Measurements from ENCODE around the gene ZNF593.

Gene ZNF593

DNA sequence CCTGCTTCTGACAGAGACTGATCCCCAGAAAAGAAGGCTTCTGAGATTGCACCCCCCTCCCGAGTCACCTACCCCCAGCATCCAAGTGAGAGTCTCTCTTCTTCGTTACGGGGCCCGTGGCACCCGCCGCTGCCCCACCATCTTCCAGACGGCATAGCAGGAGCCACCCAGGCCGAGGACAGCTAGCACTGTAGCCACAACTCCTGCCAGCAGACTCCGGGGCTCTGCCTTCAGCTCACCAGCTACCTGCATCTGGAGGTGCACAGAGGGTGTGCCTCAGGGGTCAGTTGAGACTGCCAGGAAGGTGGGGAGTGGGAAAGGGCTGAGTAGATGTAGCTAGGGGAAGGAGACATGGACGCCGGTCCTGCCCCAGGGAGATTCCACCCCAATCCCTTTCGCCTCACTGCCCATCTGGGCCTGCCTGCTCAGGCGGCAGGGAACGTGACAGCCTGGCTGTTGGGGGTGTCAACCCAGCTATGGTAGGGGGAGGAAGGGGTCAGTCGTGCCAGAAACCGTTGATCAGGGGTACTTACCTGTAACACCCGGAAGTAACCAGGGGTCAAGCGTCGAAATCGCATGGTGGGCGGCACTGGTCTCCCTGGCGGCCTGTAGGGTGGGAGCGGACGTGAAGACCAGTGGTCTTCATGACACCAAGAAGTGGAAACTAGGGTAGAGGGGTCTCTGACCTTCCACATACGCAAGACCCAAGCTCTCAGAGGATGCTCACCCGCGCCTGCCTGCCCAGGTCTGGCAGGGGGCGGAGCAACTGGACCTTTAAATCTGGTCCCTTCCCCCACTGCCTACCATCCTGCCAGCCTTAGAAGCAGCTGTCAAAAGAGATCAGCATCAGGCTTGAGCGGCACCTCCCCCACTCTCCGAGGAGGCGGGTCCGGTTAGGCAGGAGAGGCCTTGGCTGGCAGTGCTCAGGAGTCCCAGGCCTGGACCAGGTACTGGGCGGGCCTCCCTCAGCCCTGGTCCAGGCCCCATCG is 1.7 kb downstream of the ZNF593 start, which contains the start of gene ZNF593OS:
ZNF593OS (minus strand) TSS at position 749 of the 989 bp plus-strand sequence; CDS start at position 578, 171 bp downstream.
- DNase-seq: peak; percentile 87

DNA sequence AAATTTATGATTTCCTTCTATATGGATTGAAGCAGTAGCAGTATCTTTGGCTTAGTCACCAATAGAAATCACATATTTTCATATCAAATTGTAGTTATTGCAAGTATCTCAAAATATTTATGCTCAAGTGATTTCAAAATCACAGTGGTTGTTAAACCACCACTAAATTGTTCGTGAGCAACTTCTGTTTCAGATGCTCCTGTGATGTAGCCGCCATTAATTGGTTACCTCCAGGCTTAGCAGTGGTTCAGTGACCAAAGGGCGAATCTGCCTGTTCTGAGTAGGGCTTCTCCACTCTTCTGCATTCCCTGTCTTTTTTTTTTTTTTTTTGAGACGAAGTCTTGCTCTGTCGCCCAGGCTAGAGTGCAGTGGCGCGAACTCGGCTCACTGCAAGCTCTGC is 5.6 kb downstream of the ZNF593 start:
- DNase-seq: no peak

DNA sequence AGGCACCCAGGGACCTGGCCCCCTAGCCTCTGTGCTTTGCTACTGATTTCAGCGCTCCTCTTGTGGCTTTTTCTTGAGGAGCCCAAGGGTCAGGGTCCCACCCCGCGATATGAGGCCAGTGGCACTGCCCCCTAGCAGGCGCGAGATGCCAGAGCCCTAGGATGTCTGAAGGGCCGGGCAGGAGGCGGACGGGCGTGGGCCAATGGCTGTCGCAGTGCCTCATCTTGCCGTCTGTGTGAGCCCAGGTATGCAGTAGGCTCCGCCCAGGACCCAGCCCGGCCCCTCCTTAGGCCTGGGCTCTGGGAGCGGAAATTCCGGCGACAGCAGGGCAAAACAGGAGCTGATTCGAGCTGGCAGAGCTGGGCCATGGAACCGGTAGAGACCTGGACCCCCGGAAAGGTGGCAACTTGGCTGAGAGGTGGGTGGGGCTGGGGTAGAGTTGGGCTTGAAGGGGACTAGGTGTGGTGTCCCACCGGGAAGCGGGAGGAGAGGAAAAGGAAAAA is 7.5 kb downstream of the ZNF593 start, which contains the start of gene CNKSR1:
CNKSR1 (plus strand) TSS at position 310 of the 503 bp plus-strand sequence; CDS start at position 367, 57 bp downstream.
- DNase-seq: no peak

DNA sequence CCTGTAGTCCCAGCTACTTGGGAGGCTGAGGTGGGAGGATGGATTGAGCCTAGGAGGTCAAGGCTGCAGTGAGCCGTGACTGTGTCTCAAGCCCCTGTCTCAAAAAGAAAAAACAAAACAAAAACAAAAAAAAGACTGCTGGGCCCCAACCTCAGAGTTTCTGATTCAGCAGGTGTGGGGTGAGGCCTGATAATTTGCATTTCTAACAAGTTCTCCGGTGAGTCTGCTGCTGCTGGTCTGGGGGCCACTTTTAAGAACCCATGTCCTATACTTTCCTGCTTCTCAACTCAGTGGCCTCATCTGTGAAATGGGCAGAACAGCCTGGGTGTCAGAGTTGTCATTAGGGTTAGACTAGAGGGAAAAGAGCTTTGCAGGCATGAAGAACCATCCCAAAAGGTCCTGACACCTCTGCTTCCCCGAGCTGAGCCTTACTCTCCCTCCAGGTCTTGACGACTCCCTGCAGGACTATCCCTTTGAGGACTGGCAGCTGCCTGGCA is 10.3 kb downstream of the ZNF593 start:
- no peak for DNase-seq

DNA sequence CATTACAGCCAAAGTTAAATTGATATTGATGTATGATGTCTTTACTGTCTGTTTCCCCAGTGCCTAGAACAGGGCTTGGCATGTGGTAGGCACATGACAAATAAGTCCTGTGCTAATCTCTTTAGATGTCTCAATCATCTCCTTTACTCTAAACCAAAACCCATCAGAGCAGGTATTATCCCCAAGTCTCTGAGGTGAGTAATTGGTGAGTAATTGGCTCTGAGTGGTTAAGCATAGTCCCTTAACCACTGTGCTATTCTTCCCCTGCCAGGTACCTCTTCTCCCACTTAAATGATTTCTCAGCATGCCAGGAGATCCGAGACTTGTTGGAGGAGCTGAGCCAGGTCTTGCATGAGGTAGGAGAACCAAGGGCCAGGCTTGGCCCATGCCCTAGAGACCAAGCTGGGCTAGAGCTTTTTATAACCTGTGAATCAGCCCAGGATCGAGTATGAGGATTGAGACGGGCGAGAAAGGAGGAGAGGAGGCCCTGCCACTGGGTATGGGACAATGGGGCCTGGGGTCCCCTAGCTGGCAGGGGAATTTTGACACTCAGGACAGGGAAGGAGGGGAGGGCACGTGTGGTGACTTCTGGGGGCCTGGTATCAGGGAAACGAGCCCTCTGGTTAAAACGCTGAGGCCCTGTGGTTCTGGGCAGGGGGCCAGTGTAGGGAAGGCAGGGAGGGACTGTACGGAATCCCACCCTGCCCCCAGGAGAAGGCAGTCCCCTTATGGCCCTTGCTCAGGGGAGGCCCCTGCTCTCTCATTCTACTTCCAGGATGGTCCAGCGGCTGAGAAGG is 12.1 kb downstream of the ZNF593 start:
- DNase-seq: peak; percentile 93

DNA sequence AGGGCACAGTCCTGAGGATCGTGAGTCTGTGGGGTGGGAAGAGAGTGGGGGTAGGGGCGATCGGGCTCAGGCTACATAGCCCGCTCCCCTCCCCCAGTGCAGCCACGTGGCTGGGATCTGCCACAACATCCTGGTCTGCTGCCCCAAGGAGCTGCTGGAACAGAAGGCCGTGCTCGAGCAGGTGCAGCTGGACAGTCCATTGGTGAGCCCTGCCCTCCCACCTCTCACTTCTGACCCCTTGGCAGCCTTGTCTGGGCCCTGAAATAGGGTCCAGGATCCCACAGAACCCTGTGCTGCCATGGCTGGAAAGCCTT is 12.6 kb downstream of the ZNF593 start:
- no peak for DNase-seq

DNA sequence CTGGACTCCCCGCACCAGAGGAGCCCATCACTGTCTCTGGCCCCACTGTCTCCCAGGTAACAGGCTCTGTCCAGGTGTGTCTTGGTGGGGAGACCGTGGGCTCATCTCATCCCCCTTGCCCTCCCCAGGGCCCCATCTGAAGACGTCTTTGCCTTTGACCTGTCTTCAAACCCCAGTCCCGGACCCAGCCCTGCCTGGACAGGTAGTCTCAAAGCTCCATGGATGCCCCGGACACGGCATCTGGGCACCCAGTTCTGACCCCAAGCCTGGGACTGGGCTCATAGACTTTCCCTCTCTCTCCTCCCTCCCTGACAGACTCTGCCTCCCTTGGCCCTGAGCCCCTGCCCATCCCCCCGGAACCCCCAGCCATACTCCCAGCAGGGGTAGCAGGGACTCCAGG is 14.4 kb downstream of the ZNF593 start:
- no peak for DNase-seq

DNA sequence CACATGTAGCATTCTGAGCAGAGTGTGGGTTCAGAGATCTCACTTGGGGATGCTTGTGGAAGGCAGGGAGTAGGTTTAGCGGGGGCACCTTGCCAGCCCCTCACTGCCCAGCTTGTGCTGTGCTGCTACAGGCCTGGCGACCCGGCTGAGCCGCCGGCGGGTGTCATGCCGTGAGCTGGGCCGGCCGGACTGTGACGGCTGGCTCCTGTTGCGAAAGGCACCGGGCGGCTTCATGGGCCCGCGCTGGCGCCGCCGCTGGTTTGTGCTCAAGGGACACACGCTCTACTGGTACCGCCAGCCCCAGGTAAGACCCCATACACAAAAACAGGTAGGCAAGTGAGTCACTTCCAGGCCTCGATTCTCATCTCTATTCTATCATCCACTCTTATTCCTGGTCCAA is 15.2 kb downstream of the ZNF593 start:
- no peak for DNase-seq

DNA sequence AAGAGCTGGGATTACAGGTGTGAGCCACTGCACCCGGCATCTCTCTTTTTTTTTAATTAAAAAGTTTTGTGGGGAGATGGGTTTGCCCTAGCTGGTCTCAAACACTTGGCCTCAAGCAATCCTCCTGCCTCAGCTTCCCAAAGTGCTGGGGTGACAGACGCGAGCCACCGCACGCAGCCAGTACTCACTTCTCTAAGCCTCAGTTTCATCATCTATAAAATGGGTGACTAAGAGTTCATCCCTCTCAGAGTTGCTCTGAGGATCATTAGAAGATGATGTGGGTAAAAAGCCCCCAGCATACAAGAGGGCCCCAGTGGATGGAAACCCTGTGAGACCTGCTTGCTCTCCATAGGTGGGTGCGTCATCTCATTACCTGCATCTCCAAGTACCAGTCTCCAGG is 18.2 kb downstream of the ZNF593 start:
- no peak for DNase-seq

DNA sequence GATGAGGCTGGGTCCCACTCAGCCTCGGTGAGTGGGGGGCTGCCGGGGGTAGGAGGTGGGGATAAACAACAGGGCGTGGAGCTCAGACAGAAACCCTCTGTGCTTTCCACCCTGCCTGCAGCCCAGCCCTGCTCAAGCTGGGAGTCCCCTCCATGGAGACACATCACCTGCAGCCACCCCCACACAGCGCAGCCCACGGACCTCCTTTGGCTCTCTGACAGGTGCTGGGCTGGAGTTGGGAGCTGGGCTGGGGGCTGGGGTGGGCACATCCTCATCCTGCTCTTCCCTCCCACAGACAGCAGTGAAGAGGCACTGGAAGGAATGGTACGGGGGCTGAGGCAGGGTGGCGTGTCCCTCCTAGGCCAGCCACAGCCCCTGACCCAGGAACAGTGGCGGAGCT is 18.8 kb downstream of the ZNF593 start:
- no peak for DNase-seq

DNA sequence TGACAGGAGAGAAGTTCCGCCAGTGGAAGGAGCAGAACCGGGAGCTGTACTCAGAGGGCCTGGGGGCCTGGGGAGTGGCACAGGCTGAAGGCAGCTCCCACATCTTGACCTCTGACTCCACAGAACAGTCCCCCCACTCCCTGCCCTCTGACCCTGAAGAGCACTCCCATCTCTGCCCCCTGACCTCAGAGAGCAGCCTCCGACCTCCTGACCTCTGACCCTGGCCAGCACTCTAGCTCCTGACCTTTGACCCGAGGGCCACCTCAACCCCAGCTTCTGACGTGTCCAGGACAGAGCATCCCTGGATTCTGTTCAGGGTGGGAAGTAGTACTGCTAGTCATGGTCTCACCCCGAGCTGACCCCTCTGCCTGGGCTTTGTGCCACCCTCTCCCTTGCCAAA is 19.6 kb downstream of the ZNF593 start:
- DNase-seq: no peak

DNA sequence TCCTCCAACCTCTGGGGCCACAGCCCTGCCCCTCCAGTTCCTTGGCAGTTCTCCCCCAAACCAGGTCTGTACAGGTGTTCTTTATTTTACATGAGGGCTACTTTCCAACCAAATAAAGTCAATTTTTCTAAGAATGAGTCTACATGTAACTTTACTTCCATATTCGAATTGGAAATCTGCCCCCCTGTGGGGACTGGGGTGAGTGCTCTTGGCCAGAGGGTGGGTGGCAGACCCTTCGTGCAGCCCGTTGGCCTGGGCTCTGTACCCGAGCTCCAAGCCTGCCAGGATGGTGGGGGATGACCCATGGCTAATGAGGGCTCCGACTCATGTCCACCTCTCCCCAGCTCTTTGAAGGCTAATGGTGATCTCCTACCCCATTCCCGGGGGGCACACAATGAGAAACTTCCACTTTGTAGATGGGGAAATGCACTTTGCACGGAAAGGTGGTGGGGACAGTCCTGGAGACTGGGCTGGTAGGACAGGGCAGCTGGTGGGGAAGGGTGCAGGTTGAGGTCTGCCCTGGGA is 20.1 kb downstream of the ZNF593 start:
- DNase-seq: no peak

DNA sequence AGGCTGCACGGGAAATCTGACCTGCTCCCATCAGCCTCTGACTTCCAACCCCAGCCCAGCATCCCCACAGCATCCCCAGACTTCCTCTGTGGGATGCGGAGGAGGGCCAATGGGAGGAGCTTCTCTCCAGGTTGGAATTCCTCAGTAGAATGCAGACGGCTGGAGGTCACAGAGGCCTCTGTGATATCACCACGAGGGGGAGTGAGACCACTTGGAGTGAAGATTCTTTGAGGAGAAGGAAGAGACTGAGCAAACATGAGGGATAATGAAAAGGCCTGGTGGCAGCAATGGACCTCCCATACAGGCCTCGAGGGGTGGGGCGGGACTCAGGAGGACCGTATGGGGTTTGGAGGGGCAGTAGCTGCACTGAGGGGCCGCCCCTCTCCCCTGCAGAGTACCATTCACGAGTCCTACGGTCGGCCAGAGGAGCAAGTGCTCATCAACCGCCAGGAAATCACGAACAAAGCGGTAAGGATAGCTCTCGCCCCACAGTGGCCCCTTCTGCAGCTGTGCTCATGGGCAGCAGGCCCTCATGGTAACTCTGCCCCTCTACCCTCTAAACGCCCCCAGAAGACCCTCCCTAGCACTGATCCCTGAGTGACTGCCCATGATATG is 20.8 kb downstream of the ZNF593 start, which contains the start of gene CATSPER4:
CATSPER4 (plus strand) TSS at position 230 of the 615 bp plus-strand sequence; CDS start at position 256, 26 bp downstream.
- peak; percentile 80 for DNase-seq

DNA sequence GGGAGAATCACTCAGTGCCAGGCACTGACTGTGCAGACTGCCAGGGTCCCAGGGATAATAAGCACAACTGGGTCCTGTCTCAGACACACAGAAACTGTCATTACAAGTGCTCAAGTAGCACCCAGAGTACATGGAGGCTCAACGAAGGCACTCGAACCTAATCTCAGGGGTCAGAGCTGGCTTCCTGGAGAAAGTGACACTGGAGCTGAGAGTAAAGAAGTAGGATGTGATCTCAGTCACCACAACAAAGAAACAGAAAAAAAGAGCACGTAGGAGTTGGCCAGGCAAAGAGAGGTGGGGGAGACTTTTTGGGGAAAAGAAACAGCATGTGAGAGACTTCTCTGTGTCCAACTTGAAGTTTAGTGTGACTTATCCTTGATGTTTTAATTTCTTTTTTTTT is 22.0 kb downstream of the ZNF593 start:
- DNase-seq: no peak

DNA sequence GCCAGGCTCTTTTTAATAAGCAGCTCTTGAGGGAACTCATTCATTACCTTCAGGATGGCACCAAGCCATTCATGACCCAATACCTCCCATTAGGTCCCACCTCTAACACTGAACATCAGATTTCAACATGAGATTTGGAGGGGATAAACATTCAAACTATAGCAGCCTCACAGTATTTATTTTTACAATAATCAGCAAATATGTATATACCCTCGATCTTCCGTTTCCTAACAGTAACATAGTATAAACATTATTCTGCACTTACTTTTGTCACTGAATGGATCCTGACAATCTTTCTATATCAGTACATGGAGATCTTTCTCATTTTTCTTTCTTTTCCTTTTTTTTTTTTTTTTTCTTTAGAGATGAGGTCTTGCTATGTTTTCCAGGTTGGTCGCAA is 26.1 kb downstream of the ZNF593 start:
- DNase-seq: no peak

DNA sequence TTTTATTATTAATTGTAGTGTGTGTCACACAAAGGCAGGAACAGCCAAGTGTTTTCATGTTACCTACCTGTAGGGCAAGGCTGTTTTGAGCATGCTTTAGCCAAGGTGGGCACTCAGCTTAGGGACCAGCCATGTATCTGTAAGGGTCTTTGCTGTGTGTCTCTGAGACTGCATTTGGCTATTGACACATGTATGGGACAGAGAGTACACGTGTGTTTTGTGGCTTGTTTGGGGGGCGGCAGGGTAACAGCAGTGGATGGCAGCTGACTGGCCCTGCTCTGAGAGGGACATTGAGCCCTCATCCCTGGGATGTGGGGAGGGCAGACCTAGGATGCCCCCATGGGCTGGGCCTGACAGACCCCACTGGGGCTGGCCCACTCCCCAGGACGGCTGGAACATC is 27.6 kb downstream of the ZNF593 start:
- DNase-seq: no peak

DNA sequence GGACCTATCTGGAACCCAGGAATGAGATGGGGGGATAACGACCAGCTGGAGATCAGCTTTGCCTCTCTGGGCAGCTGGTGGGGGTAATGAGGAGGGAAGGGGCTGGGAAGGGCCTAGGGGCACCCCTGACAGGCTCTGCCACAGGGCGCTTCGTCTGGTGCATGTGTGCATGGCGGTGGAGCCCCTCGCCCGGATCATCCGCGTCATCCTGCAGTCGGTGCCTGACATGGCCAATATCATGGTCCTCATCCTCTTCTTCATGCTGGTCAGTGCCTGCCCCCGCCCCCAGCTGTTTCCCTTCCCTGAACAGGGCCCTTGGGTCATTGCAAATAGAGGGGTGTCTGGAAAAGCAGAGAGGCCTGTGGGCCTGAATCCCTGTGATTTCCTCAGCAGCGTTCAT is 28.1 kb downstream of the ZNF593 start:
- no peak for DNase-seq

DNA sequence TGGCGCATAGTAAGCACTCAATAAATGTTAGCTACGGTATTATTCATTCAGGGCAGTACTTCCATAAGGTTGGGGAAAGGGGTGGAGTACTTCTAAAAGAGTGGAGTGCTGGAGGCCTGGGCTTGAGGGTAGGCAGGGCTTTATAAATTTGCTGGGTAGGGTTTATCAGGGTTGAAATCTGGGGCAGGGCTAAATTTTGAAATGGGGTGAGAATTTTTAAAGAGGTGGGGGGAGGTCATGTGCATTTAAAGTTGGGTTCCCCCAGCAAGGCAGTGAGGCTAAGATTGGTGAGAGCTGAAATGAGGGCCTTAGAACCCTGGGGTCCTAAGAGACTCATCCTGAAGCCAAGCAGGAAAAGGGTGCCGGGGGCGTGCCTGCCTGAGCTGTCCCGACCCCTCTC is 30.7 kb downstream of the ZNF593 start:
- DNase-seq: no peak

DNA sequence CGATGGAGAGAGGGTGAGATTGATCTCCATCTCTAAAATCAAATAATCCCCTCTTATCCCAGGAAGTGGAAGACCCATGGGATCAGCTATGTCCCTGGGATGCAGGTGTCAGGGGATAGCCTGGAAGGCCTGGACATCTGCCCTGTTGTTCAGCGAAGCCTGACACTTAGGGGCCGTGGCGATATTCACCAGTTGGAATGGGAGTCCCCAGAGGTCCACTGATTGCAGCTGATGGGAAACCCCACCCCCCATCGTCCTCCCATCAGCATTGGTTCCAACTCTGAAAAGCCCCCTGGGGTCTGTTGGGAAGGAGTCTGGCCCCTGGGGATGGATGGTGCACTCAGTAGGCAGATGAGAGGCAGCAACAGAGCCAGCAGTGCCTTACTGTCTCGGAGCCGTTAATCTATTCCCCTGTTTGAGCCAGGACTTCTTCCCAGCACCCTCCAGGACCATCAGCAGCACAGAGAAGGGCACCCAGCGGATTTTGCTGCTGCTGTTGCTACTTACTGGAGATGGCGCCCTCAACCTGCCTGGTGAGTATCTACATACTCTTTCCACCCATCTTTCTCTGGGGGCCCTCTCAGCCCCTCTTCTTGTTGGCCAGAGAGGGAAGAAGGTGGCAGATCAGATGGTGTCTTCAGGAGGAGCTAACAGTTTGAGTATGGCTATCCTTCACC is 34.1 kb downstream of the ZNF593 start:
- peak; percentile 57 for DNase-seq

DNA sequence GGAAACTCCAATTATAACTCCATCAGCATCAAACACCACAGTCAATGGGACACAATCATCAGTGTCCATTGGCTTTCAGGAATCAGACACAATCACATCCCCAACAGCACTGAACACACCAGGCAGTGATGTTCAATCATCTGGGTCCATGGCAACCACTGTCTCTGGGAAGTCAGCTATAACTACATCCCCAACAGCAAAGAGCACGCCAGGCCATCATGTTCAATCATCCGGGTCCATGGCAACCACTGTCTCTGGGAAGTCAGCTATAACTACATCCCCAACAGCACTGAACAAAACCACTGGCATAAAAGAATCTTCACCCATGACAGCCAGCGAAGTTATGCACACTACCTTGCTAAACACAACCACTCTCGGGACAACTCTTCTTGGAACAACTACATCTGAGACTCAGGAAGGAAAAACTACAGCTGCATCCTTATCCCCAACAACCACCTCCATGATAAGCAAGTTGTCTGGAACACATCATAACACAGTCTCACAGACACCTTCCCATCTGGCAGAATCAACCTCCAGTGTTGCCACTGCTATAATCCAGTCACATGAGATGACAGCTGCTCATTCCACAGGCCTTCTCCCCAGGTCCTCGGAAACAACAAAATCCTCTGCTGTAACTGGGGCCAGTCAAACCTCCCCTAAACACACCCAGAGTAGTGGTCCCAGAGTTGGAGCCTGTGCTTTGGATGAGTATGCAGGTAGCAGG is 40.6 kb downstream of the ZNF593 start:
- DNase-seq: peak; percentile 75

DNA sequence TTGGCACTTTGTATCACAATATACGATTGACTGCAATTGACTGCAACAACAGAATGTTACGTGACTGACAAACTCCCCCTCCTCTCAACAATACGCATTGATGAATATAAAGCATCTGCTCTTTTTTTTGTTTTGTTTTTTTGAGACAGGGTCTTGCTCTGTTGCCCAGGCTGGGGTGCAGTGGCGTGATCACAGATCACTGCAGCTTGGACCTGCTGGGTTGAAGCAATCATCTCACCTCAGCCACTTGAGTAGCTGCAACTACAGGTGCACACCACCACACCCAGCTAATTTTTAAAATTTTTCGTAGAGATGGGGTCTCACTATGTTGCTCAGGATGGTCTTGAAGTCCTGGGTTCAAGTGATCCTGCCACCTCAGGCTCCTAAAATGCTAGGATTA is 43.0 kb downstream of the ZNF593 start:
- DNase-seq: no peak

All from NCI-H82 (cell line).